ENCODE data around the gene AQP12A. TPM values are rescaled to one million over a fixed set of nuclear protein-coding genes. Genes with fewer than 3 reads are reported as not detected.

Gene AQP12A
- total RNA-seq, 1 donor from 2014 or later = not detected

- Mint-ChIP-seq H3K27ac (ENCODE audit: unreplicated experiment) (no peak overlapping the region), H3K4me1 (ENCODE audit: low read depth, unreplicated experiment) (peaks cover 3% of the 10 kb centered on the region), H3K27me3 (ENCODE audit: unreplicated experiment) (peaks cover 3% of the 10 kb centered on the region), H3K4me3 (ENCODE audit: unreplicated experiment) (peak overlapping the region; percentile 2), H3K36me3 (ENCODE audit: unreplicated experiment) (no peaks in the 10 kb centered on the region), H3K9me3 (ENCODE audit: unreplicated experiment) (peaks cover 4% of the 10 kb centered on the region)
- DNase-seq = no peak
- TF ChIP-seq CTCF (IDR thresholded peaks at IDR 0.05; ENCODE audit: partially characterized antibody, unreplicated experiment) = no peak
These were observed 13.0 kb downstream of the AQP12A start for GRCh38 chr2:240704651-240705050.

- Mint-ChIP-seq H3K4me3 (ENCODE audit: unreplicated experiment) (no peak overlapping the region), H3K27ac (ENCODE audit: unreplicated experiment) (no peak overlapping the region), H3K4me1 (ENCODE audit: low read depth, unreplicated experiment) (peaks cover 3% of the 10 kb centered on the region), H3K27me3 (ENCODE audit: unreplicated experiment) (peaks cover 3% of the 10 kb centered on the region), H3K36me3 (ENCODE audit: unreplicated experiment) (no peaks in the 10 kb centered on the region), H3K9me3 (ENCODE audit: unreplicated experiment) (peaks cover 4% of the 10 kb centered on the region)
- DNase-seq = peak; percentile 2
- TF ChIP-seq CTCF (IDR thresholded peaks at IDR 0.05; ENCODE audit: partially characterized antibody, unreplicated experiment) = no peak
These were observed 13.6 kb downstream of the AQP12A start for GRCh38 chr2:240705204-240705791.

GRCh38 chr2:240707043-240707756 lies 15.5 kb downstream of the AQP12A start:
- Mint-ChIP-seq H3K27ac (ENCODE audit: unreplicated experiment) (no peak overlapping the region), H3K4me3 (ENCODE audit: unreplicated experiment) (no peak overlapping the region), H3K9me3 (ENCODE audit: unreplicated experiment) (peaks cover 8% of the 10 kb centered on the region), H3K4me1 (ENCODE audit: low read depth, unreplicated experiment) (peaks cover 9% of the 10 kb centered on the region), H3K27me3 (ENCODE audit: unreplicated experiment) (peaks cover 3% of the 10 kb centered on the region), H3K36me3 (ENCODE audit: unreplicated experiment) (no peaks in the 10 kb centered on the region)
- no peak for TF ChIP-seq CTCF (IDR thresholded peaks at IDR 0.05; ENCODE audit: partially characterized antibody, unreplicated experiment)
- DNase-seq = peak; percentile 13

GRCh38 chr2:240707821-240708220 lies 16.2 kb downstream of the AQP12A start:
- Mint-ChIP-seq H3K4me3 (ENCODE audit: unreplicated experiment) (no peak overlapping the region), H3K4me1 (ENCODE audit: low read depth, unreplicated experiment) (peaks cover 9% of the 10 kb centered on the region), H3K9me3 (ENCODE audit: unreplicated experiment) (peaks cover 8% of the 10 kb centered on the region), H3K27ac (ENCODE audit: unreplicated experiment) (no peak overlapping the region), H3K36me3 (ENCODE audit: unreplicated experiment) (no peaks in the 10 kb centered on the region), H3K27me3 (ENCODE audit: unreplicated experiment) (peaks cover 3% of the 10 kb centered on the region)
- peak; percentile 4 for DNase-seq
- no peak for TF ChIP-seq CTCF (IDR thresholded peaks at IDR 0.05; ENCODE audit: partially characterized antibody, unreplicated experiment)

- H3K4me3 Mint-ChIP-seq (ENCODE audit: unreplicated experiment) = no peak overlapping the region
- TF ChIP-seq CTCF (IDR thresholded peaks at IDR 0.05; ENCODE audit: partially characterized antibody, unreplicated experiment) = no peak
- H3K27ac Mint-ChIP-seq (ENCODE audit: unreplicated experiment) = no peak overlapping the region
- peaks cover 9% of the 10 kb centered on the region for H3K4me1 Mint-ChIP-seq (ENCODE audit: low read depth, unreplicated experiment)
- DNase-seq = no peak
- no peaks in the 10 kb centered on the region for H3K36me3 Mint-ChIP-seq (ENCODE audit: unreplicated experiment)
- H3K27me3 Mint-ChIP-seq (ENCODE audit: unreplicated experiment) = peaks cover 5% of the 10 kb centered on the region
- H3K9me3 Mint-ChIP-seq (ENCODE audit: unreplicated experiment) = peaks cover 11% of the 10 kb centered on the region
These were observed 16.8 kb downstream of the AQP12A start for GRCh38 chr2:240708457-240708856.

Data from glutamatergic neuron (in vitro differentiated cells).